MM.1S (cell line): Measurements from ENCODE around the gene ATRX.
"Not testable (repeated sequence)": the region's sequence is repeated elsewhere in the genome, so short reads cannot be mapped to it uniquely, and the experiment has no call there.

Source experiments
- DNase-seq: peaks from one replicate; pipeline ENCODE4 v3.0.0-alpha.2; 2015
- H2AFZ ChIP-seq: fragments of 300-600 bp; sonication (generic); 2 replicates; pipeline ENCODE4 v1.6.0; 2016; ENCODE audit warnings: antibody characterized with exemption, low read length
- H3F3A ChIP-seq: fragments of 300-600 bp; sonication (generic); 2 replicates; pipeline ENCODE4 v1.6.1; 2016; ENCODE audit warnings: mild to moderate bottlenecking, antibody characterized with exemption, low read length, moderate library complexity, mixed read lengths; ENCODE audit not compliant: insufficient read depth
- H3K27ac ChIP-seq: fragments of 300-600 bp; sonication (generic); 2 replicates; pipeline ENCODE4 v1.5.1; 2016; ENCODE audit warnings: mild to moderate bottlenecking, low read length
- H3K27me3 ChIP-seq: fragments of 300-600 bp; sonication (generic); replicated peaks from 2 replicates; pipeline ENCODE4 v1.6.0; 2016; ENCODE audit warnings: low read length; ENCODE audit not compliant: insufficient read depth
- H3K36me3 ChIP-seq: fragments of 300-600 bp; sonication (generic); replicated peaks from 2 replicates; pipeline ENCODE4 v1.6.1; 2016; ENCODE audit warnings: mild to moderate bottlenecking, low read length, mixed read lengths; ENCODE audit not compliant: insufficient read depth
- H3K4me1 ChIP-seq: fragments of 300-600 bp; sonication (generic); 2 replicates; pipeline ENCODE4 v1.6.1; 2016; ENCODE audit warnings: low read length, mixed read lengths
- H3K4me2 ChIP-seq: fragments of 300-600 bp; sonication (generic); 2 replicates; pipeline ENCODE4 v1.6.0; 2016; ENCODE audit warnings: low read depth, low read length
- H3K4me3 ChIP-seq: fragments of 300-600 bp; sonication (generic); 2 replicates; pipeline ENCODE4 v1.5.1; 2016; ENCODE audit warnings: low read length, mixed read lengths
- H3K79me2 ChIP-seq: fragments of 300-600 bp; sonication (generic); 2 replicates; pipeline ENCODE4 v1.6.1; 2016; ENCODE audit warnings: mixed run types, low read length, mixed read lengths
- H3K9ac ChIP-seq: fragments of 300-600 bp; sonication (generic); 2 replicates; pipeline ENCODE4 v1.6.1; 2016; ENCODE audit warnings: low read length, mixed read lengths
- H3K9me2 ChIP-seq: fragments of 300-600 bp; sonication (generic); replicated peaks from 2 replicates; pipeline ENCODE4 v1.6.1; 2016; ENCODE audit warnings: mild to moderate bottlenecking, low read length, mixed read lengths; ENCODE audit not compliant: insufficient read depth
- H3K9me3 ChIP-seq: fragments of 300-600 bp; sonication (generic); replicated peaks from 2 replicates; pipeline ENCODE4 v1.6.1; 2016; ENCODE audit warnings: mild to moderate bottlenecking, low read length, mixed read lengths; ENCODE audit not compliant: insufficient read depth
- H4K20me1 ChIP-seq: fragments of 300-600 bp; sonication (generic); 2 replicates; pipeline ENCODE4 v1.6.1; 2016; ENCODE audit warnings: mild to moderate bottlenecking, low read length, moderate library complexity, mixed read lengths; ENCODE audit not compliant: insufficient read depth
- EZH2 ChIP-seq: fragments of 300-600 bp; sonication (generic); optimal IDR thresholded peaks from 2 replicates; pipeline ENCODE3; 2017; ENCODE audit warnings: low read depth, mild to moderate bottlenecking, antibody characterized with exemption, low read length, mixed read lengths
- EZH2phosphoT487 ChIP-seq: fragments of 300-600 bp; sonication (generic); IDR thresholded peaks from 2 replicates; pipeline ENCODE4 v1.6.1; 2018; ENCODE audit warnings: antibody characterized with exemption, low read length
- TF ChIP-seq, protein P1 (sequence below): fragments of 300-600 bp; sonication (generic); IDR thresholded peaks from 2 replicates; pipeline ENCODE4 v1.5.1; 2016; ENCODE audit warnings: antibody characterized with exemption, low read length, mixed read lengths

Gene ATRX

DNA sequence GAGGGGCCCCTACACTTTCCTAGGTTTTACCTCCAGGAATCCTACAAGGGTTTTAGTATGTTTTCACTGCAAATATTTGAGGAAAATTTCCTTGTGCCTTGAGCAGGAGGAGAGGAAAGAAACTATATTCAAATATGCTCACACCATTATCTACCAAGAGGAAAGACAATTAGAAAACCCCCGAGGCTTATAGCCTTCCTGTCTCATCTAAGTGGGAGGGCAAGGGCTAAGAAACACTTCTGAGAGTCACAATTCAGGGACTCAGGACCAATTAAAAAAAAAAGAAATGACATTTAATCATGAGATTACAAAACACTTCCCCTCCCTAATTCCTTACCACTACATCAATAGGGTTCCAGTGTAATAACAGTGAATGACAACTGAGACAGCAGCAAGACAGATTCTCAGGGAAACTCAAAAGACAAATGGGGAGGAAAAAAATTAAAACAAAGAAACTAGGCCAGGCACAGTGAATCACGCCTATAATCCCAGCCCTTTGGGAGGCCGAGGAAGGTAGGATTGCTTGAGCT, 45.6 kb downstream of the ATRX start:
- no peaks in the 10 kb centered on the region for H3K9me3 ChIP-seq
- no peak overlapping the region for H3K9ac ChIP-seq
- H3F3A ChIP-seq: no peaks in the 10 kb centered on the region
- H4K20me1 ChIP-seq: no peaks in the 10 kb centered on the region; the same call in 1 of the 2 replicates
- no peaks in the 10 kb centered on the region for H3K9me2 ChIP-seq
- H2AFZ ChIP-seq: no peak overlapping the region
- H3K27me3 ChIP-seq: no peaks in the 10 kb centered on the region
- H3K27ac ChIP-seq: no peak overlapping the region
- H3K4me1 ChIP-seq: peaks cover 11% of the 10 kb centered on the region
- no peak for DNase-seq
- H3K79me2 ChIP-seq: peaks cover 88% of the 10 kb centered on the region
- TF ChIP-seq, protein P1, sequence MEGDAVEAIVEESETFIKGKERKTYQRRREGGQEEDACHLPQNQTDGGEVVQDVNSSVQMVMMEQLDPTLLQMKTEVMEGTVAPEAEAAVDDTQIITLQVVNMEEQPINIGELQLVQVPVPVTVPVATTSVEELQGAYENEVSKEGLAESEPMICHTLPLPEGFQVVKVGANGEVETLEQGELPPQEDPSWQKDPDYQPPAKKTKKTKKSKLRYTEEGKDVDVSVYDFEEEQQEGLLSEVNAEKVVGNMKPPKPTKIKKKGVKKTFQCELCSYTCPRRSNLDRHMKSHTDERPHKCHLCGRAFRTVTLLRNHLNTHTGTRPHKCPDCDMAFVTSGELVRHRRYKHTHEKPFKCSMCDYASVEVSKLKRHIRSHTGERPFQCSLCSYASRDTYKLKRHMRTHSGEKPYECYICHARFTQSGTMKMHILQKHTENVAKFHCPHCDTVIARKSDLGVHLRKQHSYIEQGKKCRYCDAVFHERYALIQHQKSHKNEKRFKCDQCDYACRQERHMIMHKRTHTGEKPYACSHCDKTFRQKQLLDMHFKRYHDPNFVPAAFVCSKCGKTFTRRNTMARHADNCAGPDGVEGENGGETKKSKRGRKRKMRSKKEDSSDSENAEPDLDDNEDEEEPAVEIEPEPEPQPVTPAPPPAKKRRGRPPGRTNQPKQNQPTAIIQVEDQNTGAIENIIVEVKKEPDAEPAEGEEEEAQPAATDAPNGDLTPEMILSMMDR: no peak
- TF ChIP-seq EZH2phosphoT487: no peak
- no peak overlapping the region for H3K4me2 ChIP-seq
- H3K36me3 ChIP-seq: no peaks in the 10 kb centered on the region
- no peak overlapping the region for H3K4me3 ChIP-seq

DNA sequence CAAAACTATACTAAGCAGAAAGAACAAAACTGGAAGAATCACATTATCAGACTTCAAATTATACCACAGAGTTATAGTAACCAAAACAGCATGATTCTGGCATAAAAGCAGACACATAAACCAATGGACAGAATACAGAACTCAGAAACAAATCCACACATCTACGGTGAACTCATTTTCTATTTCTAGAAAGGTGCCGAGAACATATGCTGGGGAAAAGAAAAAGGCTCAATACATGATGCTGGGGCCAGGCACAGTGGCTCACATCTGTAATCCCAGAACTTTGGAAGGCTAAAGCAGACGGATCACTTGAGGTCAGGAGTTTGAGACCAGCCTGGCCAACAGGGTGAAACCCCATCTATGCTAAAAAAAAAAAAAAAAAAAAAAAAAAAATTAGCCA, 52.7 kb downstream of the ATRX start:
- Histone ChIP-seq H2AFZ (no peak overlapping the region), H4K20me1 (peaks cover 7% of the 10 kb centered on the region), H3K79me2 (peaks cover 87% of the 10 kb centered on the region), H3K9me3 (no peaks in the 10 kb centered on the region), H3K27me3 (no peaks in the 10 kb centered on the region), H3K9me2 (no peaks in the 10 kb centered on the region), H3K9ac (no peak overlapping the region), H3K4me1 (no peaks in the 10 kb centered on the region), H3K4me2 (no peak overlapping the region), H3K36me3 (no peaks in the 10 kb centered on the region), H3K27ac (no peak overlapping the region), H3F3A (no peaks in the 10 kb centered on the region), H3K4me3 (no peak overlapping the region)
- TF ChIP-seq EZH2 (no peak), EZH2phosphoT487 (no peak)
- TF ChIP-seq, protein P1: no peak
- DNase-seq: no peak

DNA sequence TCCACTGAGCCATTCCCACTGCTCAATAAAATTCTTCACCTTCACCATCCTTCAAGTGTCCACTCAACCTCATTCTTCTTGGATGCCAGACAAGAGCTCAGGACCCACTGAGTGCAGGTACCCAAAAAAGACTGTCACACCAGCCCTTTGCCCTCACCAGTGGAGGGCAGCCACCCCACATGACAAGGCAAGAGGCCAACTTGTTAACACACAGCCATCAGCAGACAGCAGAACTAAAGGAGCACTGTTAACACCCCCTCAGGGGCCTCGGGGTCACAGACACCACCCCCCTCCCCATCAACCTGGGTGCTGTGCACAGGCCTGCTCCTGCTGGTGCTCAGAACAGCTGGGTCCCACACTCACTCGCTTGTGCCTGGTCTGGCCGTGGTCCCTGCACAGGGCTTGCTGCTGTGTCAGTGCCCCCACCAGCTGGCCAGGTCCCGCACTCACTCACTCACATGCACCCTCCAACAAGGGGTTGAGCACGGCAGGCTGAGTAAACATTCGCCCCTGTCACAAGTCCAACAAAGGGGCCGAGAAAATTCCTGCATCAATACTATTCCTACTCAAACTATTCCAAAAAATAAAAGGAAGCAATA, 54.1 kb downstream of the ATRX start:
- Histone ChIP-seq H2AFZ (no peak overlapping the region), H3K9ac (no peak overlapping the region), H3K4me1 (no peaks in the 10 kb centered on the region), H3F3A (no peaks in the 10 kb centered on the region), H3K36me3 (no peaks in the 10 kb centered on the region), H3K27ac (no peak overlapping the region), H3K9me2 (no peaks in the 10 kb centered on the region), H3K4me2 (no peak overlapping the region), H3K27me3 (no peaks in the 10 kb centered on the region), H3K9me3 (no peaks in the 10 kb centered on the region), H4K20me1 (peaks cover 7% of the 10 kb centered on the region), H3K4me3 (no peak overlapping the region), H3K79me2 (peaks cover 92% of the 10 kb centered on the region)
- TF ChIP-seq EZH2 (no peak), EZH2phosphoT487 (no peak)
- TF ChIP-seq, protein P1: no peak
- DNase-seq: no peak

DNA sequence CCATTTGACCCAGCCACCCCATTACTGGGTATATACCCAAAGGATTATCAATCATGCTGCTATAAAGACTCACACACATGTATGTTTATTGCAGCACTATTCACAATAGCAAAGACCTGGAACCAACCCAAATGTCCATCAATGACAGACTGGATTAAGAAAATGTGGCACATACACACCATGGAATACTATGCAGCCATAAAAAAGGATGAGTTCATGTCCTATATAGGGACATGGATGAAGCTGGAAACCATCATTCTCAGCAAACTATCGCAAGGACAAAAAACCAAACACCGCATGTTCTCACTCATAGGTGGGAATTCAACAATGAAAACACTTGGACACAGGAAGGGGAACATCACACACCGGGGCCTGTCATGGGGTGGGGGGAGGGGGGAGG, 59.9 kb downstream of the ATRX start:
- H3K9me2 ChIP-seq, H2AFZ ChIP-seq, H3K27me3 ChIP-seq, H3K4me3 ChIP-seq, H3K4me1 ChIP-seq, H4K20me1 ChIP-seq, H3K4me2 ChIP-seq, DNase-seq, H3K36me3 ChIP-seq, H3K9ac ChIP-seq, H3F3A ChIP-seq, H3K9me3 ChIP-seq, H3K27ac ChIP-seq: not testable (repeated sequence)
- peaks cover 72% of the 10 kb centered on the region for H3K79me2 ChIP-seq
